Keratinocyte (primary cell): ENCODE results near the gene SLC26A8. TPM values are rescaled to one million over a fixed set of nuclear protein-coding genes. Genes with fewer than 3 reads are reported as not detected.
"Not testable (repeated sequence)": the region's sequence is repeated elsewhere in the genome, so short reads cannot be mapped to it uniquely, and the experiment has no call there.

ENCODE experiments used
- DNase-seq: peaks from one replicate; pipeline ENCODE4 v3.0.0-alpha.2; 2011; ENCODE audit warnings: low read depth, missing footprints, low spot score
- FAIRE-seq: peaks from 2 replicates; lab custom pipeline; 2011; peaks lifted over from hg19 to GRCh38; lab: Jason Lieb, UNC
- H2AFZ ChIP-seq: 2 replicates; pipeline ENCODE4 v1.6.0; 2012; ENCODE audit warnings: low read length, control low read depth, inconsistent platforms; ENCODE audit not compliant: control insufficient read depth
- H3K27ac ChIP-seq: 2 replicates; pipeline ENCODE4 v1.5.1; 2011; ENCODE audit warnings: low read length; ENCODE audit not compliant: control insufficient read depth, insufficient read depth
- H3K27me3 ChIP-seq: 3 replicates; pipeline ENCODE4 v1.6.0; 2011; ENCODE audit warnings: low read length; ENCODE audit not compliant: control insufficient read depth, insufficient read depth; ENCODE audit errors: extremely low read depth
- H3K36me3 ChIP-seq, 2 experiments: 2 replicates in 1 of 2; 3 replicates in 1 of 2; pipeline ENCODE4 v1.5.1; 2011; ENCODE audit warnings: low read length in 2 of 2, mild to moderate bottlenecking in 1 of 2; ENCODE audit not compliant: control insufficient read depth in 2 of 2, insufficient read depth in 2 of 2; ENCODE audit errors: extremely low read depth in 1 of 2
- H3K4me1 ChIP-seq: 3 replicates; pipeline ENCODE4 v1.5.1; 2011; ENCODE audit warnings: low read length; ENCODE audit not compliant: control insufficient read depth, insufficient read depth; ENCODE audit errors: extremely low read depth
- H3K4me2 ChIP-seq: 3 replicates; pipeline ENCODE4 v1.6.0; 2011; ENCODE audit warnings: low read depth, low read length; ENCODE audit not compliant: control insufficient read depth, insufficient read depth; ENCODE audit errors: extremely low read depth
- H3K4me3 ChIP-seq, 3 experiments: fragments of 200-600 bp in 1 of 3; sonication (generic) in 1 of 3; 2 replicates in 2 of 3; 3 replicates in 1 of 3; pipeline ENCODE4 v1.5.1; 2011 to 2016; ENCODE audit warnings: low read length in 3 of 3, mild to moderate bottlenecking in 3 of 3, control low read depth in 2 of 3, inconsistent platforms in 1 of 3, low read depth in 1 of 3, mixed read lengths in 1 of 3, mixed run types in 1 of 3, moderate library complexity in 1 of 3; ENCODE audit not compliant: control insufficient read depth in 2 of 3, insufficient read depth in 2 of 3; ENCODE audit errors: extremely low read depth in 1 of 3
- H3K79me2 ChIP-seq: 2 replicates; pipeline ENCODE4 v1.6.0; 2012; ENCODE audit warnings: low read length; ENCODE audit not compliant: control insufficient read depth, insufficient read depth
- H3K9ac ChIP-seq: 3 replicates; pipeline ENCODE4 v1.6.0; 2011; ENCODE audit warnings: low read length; ENCODE audit not compliant: control insufficient read depth, insufficient read depth; ENCODE audit errors: extremely low read depth
- H3K9me1 ChIP-seq: 3 replicates; pipeline ENCODE4 v1.6.0; 2011; ENCODE audit warnings: low read length; ENCODE audit not compliant: control insufficient read depth, insufficient read depth; ENCODE audit errors: extremely low read depth
- H3K9me3 ChIP-seq: 2 replicates; pipeline ENCODE4 v1.5.1; 2012; ENCODE audit warnings: low read depth, low read length; ENCODE audit not compliant: control insufficient read depth
- H4K20me1 ChIP-seq: 3 replicates; pipeline ENCODE4 v1.6.0; 2011; ENCODE audit warnings: low read length; ENCODE audit not compliant: control insufficient read depth, insufficient read depth; ENCODE audit errors: extremely low read depth
- EZH2 ChIP-seq: IDR thresholded peaks from one replicate; pipeline ENCODE4 v1.6.1; 2012; ENCODE audit warnings: inconsistent platforms, mild to moderate bottlenecking, low read length, moderate library complexity
- dilution Hi-C: fragments of 300-500 bp; cut with MboI; formaldehyde crosslinking; loops from one replicate; pipeline ENCODE4 v1.7.0; 2020; ENCODE audit warnings: low sequenced_read_pairs; ENCODE audit not compliant: extremely low pct_ligation_motif_present
- polyA plus RNA-seq, 5 experiments: library from polyadenylated mRNA; depleted of rRNA in 3 of 5; stranded (reverse) in 3 of 5; stranded (forward) in 1 of 5; unstranded in 1 of 5; fragments of >200 nt; gene quantifications; 1 replicate in 1 of 5; 2 replicates in 3 of 5; 3 replicates in 1 of 5; pipeline versions ENCODE4 v1.2.1 to v1.2.3, GENCODE V29; 2011 to 2012; ENCODE audit warnings: missing spikeins in 2 of 5, low read depth in 1 of 5, low replicate concordance in 1 of 5
- TF ChIP-seq, protein P1 (sequence below), 3 experiments: IDR thresholded peaks in 1 of 3; conservative IDR thresholded peaks in 1 of 3; optimal IDR thresholded peaks in 1 of 3; 2 replicates in 2 of 3; 3 replicates in 1 of 3; pipeline versions ENCODE3 to v1.5.1; 2011; ENCODE audit warnings: low read length in 3 of 3, mild to moderate bottlenecking in 3 of 3, moderate library complexity in 2 of 3, control low read depth in 1 of 3, inconsistent platforms in 1 of 3; ENCODE audit not compliant: insufficient read depth in 2 of 3; ENCODE audit errors: extremely low read depth in 1 of 3

Gene SLC26A8
- polyA plus RNA-seq, 1 donor (not counting 4 experiments of a cell fraction or from before 2014, with no cell fraction given), result 0.18 TPM

- H3K4me1 ChIP-seq, result peaks cover 18% of the 10 kb centered on the region
- H3K9me3 ChIP-seq, result no peaks in the 10 kb centered on the region
- FAIRE-seq (peak; percentile 46), DNase-seq (no peak)
- H3K9me1 ChIP-seq, result no peaks in the 10 kb centered on the region
- peak overlapping the region; percentile 91 for H3K9ac ChIP-seq
- dilution Hi-C loops, result no loop called here
- H2AFZ ChIP-seq, result peak overlapping the region; percentile 35
- H3K27me3 ChIP-seq, result no peaks in the 10 kb centered on the region
- peak overlapping the region; percentile 86 to 91 (median 89) for H3K4me3 ChIP-seq
- peaks cover 58% of the 10 kb centered on the region for H3K79me2 ChIP-seq
- peak overlapping the region; percentile 88 for H3K4me2 ChIP-seq
- peaks cover 9% of the 10 kb centered on the region for H4K20me1 ChIP-seq
- H3K36me3 ChIP-seq, result peaks cover 1 to 7% of the 10 kb centered on the region in 2 experiments
- no peak for TF ChIP-seq EZH2
- TF ChIP-seq, protein P1, sequence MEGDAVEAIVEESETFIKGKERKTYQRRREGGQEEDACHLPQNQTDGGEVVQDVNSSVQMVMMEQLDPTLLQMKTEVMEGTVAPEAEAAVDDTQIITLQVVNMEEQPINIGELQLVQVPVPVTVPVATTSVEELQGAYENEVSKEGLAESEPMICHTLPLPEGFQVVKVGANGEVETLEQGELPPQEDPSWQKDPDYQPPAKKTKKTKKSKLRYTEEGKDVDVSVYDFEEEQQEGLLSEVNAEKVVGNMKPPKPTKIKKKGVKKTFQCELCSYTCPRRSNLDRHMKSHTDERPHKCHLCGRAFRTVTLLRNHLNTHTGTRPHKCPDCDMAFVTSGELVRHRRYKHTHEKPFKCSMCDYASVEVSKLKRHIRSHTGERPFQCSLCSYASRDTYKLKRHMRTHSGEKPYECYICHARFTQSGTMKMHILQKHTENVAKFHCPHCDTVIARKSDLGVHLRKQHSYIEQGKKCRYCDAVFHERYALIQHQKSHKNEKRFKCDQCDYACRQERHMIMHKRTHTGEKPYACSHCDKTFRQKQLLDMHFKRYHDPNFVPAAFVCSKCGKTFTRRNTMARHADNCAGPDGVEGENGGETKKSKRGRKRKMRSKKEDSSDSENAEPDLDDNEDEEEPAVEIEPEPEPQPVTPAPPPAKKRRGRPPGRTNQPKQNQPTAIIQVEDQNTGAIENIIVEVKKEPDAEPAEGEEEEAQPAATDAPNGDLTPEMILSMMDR (optimal IDR thresholded peaks at IDR 0.05 in 1 of 3, IDR thresholded peaks at IDR 0.05 in 1 of 3, conservative IDR thresholded peaks at IDR 0.05 in 1 of 3; ENCODE audit: extremely low read depth in 1 of 3, insufficient read depth in 2 of 3, low read length in 3 of 3), result no peak
- H3K27ac ChIP-seq, result peak overlapping the region; percentile 92
Observed at GRCh38 chr6:35919085-35919826, 105.2 kb downstream of the SLC26A8 start.

DNA sequence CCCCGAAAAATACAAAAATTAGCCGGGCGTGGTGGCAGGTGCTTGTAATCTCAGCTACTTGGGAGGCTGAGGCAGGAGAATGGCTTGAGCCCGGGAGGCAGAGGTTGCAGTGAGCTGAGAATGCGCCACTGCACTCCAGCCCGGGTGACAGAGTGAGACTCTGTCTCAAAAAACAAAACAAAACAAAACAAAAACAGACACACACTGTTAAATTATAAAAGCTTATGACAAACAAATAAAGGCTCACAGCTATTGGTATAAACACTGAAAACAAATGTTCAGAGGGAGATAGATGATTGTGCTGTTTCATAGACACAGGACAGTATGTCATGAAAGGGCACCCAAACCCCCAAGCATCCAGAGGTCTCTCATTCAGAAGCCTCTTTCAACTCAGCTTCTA, 107.5 kb downstream of the SLC26A8 start:
- H3K27ac ChIP-seq, H3K4me2 ChIP-seq, FAIRE-seq, dilution Hi-C loops, DNase-seq, H4K20me1 ChIP-seq, H3K9ac ChIP-seq, H3K9me1 ChIP-seq, H3K4me3 ChIP-seq, H3K27me3 ChIP-seq, H2AFZ ChIP-seq, H3K9me3 ChIP-seq: not testable (repeated sequence)
- H3K79me2 ChIP-seq, result peaks cover 77% of the 10 kb centered on the region
- H3K36me3 ChIP-seq, result peaks cover 7 to 20% of the 10 kb centered on the region in 2 experiments
- H3K4me1 ChIP-seq, result peaks cover 18% of the 10 kb centered on the region
